ENCODE measurements around the gene WWTR1. TPM values are rescaled to one million over a fixed set of nuclear protein-coding genes. Genes with fewer than 3 reads are reported as not detected.

Gene WWTR1
- total and polyA plus RNA-seq, 8 donors, result 15.4 to 116 (median 61.4) TPM

DNA sequence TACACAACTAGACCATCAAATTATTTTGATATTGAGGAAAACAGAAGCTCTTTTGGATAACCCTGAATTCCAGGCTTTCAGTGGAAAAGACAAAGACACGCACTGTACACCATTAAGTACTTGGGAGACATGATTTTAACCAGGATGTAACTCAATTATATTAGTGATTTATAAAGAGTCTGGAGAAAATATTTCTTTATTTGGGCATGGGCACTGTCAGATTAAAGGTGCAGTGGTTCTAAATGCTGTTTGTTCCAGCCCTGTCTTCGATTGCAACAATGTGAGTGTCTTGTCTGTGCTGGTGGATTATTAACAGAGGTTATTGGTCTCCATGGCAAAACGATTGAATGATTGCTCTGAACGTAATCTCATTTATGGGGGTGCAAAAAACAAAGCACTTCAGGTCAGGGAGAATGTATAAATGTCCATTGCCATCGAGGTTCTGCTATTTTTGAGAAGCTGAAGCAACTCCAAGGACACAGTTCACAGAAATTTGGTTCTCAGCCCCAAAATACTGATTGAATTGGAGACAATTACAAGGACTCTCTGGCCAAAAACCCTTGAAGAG is 183.5 kb downstream of the WWTR1 start, which contains the start of gene TM4SF4:
TSS of gene TM4SF4 (plus strand) at position 448 of the 568 bp plus-strand sequence. CDS start 181 bp downstream, outside the sequence.
- H3K36me3 ChIP-seq, result no peaks in the 10 kb centered on the region
- no peaks in the 10 kb centered on the region for H3K9me3 ChIP-seq
- no peaks in the 10 kb centered on the region for H3K27me3 ChIP-seq
- 43 to 62% (median 52%) methylated on average over 5 of the region's 5 CpGs for whole genome bisulfite sequencing, 5 donors
- intact Hi-C loops (cut with DNase I; ENCODE audit: low total_unique reads), result no loop called here
- no peak within 1 kb of the TSS for H3K4me3 ChIP-seq
- peak in 1 of 2 donors; percentile 44 for DNase-seq
- TF ChIP-seq EP300 (IDR thresholded peaks at IDR 0.05), result no peak
- TF ChIP-seq POLR2AphosphoS5 (IDR thresholded peaks at IDR 0.05), result no peak
- no peak for TF ChIP-seq POLR2A (IDR thresholded peaks at IDR 0.05)
- TF ChIP-seq, protein P1, sequence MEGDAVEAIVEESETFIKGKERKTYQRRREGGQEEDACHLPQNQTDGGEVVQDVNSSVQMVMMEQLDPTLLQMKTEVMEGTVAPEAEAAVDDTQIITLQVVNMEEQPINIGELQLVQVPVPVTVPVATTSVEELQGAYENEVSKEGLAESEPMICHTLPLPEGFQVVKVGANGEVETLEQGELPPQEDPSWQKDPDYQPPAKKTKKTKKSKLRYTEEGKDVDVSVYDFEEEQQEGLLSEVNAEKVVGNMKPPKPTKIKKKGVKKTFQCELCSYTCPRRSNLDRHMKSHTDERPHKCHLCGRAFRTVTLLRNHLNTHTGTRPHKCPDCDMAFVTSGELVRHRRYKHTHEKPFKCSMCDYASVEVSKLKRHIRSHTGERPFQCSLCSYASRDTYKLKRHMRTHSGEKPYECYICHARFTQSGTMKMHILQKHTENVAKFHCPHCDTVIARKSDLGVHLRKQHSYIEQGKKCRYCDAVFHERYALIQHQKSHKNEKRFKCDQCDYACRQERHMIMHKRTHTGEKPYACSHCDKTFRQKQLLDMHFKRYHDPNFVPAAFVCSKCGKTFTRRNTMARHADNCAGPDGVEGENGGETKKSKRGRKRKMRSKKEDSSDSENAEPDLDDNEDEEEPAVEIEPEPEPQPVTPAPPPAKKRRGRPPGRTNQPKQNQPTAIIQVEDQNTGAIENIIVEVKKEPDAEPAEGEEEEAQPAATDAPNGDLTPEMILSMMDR (IDR thresholded peaks at IDR 0.05), result no peak
- peak within 1 kb of the TSS; percentile 81 to 97 (median 86) for H3K27ac ChIP-seq
- H3K4me1 ChIP-seq, result peaks cover 14 to 51% (median 31%) of the 10 kb centered on the region in 4 donors

DNA sequence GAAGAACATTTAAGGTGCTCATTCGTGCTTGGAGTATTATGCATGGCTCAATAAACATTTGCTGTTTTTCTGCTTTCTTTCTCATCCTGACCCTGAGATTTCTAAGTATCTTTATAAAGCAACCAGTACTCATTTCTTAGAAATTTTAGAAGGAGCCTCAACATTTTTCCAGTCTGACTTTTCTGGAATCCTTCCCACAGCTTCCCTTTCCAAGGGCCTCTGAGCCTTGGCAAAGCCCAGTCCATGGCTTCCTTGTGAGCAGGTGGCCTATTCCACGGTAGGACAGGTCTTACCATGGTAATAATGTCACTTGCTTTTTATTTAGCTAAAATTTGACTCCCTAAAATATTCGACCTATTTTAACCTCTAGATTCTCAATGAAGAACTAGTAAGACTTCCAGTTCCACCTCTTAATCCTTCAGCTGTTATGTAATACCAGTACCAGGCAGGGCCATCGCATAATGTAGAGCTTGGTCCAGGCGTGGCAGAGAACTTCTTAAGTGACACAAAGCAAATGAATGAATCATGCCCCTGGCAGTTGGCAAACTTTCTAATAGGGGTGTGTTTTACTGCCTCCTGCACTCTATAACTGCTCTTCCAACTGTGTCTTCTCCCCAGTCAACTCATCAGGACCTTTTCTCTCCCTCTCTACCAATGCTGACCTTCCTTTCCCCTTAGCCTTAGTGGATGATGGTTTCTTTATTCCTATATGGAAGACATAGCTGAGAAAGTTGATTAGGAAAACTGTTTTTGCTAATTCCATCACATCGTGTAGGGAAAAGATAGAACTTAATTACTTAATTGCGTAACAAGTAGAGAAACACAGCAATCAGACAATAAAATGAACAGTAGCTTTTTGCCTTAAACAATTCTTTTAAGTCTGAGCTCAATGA is 184.2 kb downstream of the WWTR1 start:
- TF ChIP-seq EP300 (IDR thresholded peaks at IDR 0.05) (no peak), POLR2A (IDR thresholded peaks at IDR 0.05) (no peak), POLR2AphosphoS5 (IDR thresholded peaks at IDR 0.05) (peak; percentile 37 to 84 (median 56))
- TF ChIP-seq, protein P1 (IDR thresholded peaks at IDR 0.05), result no peak
- Histone ChIP-seq H3K4me1 (peaks cover 14 to 54% (median 33%) of the 10 kb centered on the region in 4 donors), H3K27me3 (no peaks in the 10 kb centered on the region), H3K27ac (peak overlapping the region; percentile 81 to 97 (median 86)), H3K4me3 (no peak overlapping the region), H3K9me3 (no peaks in the 10 kb centered on the region), H3K36me3 (no peaks in the 10 kb centered on the region)
- peak; percentile 86 to 90 for DNase-seq
- WGBS, 5 donors, result 35 to 50% (median 41%) methylated on average over 7 of the region's 7 CpGs
- intact Hi-C loops (cut with DNase I; ENCODE audit: low total_unique reads), result no loop called here

DNA sequence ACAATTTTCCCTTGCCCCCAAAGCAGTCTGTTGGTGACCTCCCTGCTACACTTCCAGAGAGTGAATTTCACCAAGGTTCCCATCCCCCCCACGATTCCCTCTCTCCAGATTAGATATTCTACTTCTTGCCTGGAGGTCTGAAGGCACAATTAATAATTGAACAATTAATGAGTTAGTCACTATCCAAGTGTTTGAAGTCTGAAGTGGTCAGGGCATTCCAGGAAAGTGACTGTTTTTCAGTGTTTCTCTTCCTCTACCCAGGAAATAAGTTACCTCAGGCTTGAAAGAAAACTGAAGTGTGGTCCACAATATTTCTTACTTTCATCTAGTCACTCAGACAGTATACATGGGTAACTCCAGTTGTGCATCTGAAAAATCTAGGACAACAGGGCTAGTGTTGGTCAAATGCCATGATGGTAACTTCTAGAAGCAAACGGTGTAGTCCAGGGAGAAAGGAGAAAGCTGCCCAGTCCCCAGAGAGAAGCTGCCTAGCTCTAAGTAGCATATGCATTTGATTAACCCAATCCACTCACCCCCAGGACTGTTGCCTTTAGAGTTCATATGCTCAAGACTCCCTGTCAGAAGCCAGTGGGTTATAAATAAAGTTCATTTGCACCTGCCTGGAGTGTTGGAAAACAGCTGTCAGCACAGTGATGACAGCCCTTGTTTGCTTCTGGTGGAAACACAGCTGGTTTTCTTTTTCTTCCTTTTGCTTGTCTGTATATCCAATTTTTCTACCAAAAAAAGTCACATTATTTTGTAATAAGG is 185.6 kb downstream of the WWTR1 start:
- TF ChIP-seq, protein P1 (IDR thresholded peaks at IDR 0.05), result no peak
- TF ChIP-seq POLR2A (IDR thresholded peaks at IDR 0.05) (no peak), EP300 (IDR thresholded peaks at IDR 0.05) (no peak), POLR2AphosphoS5 (IDR thresholded peaks at IDR 0.05) (no peak)
- intact Hi-C loops (cut with DNase I; ENCODE audit: low total_unique reads), result no loop called here

DNA sequence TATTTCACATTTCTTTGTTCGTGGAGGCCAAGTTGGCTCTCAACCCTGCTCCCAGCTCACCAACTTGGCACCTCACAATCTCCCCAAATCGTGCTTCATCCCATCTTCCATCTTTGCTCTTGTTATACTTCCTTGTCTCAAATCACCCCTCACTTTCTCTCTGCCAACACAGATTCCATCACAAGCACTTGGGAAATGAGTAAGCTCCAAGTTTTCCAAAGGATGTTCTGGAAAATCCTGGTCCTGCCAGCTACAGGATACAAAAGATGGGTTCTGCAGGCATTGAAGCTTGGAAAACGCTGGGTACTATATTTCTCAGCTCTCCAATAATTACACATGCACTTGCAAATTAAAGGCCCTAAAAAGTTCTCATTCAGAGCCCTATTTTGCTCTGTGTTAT is 187.4 kb downstream of the WWTR1 start:
- Histone ChIP-seq H3K36me3 (no peaks in the 10 kb centered on the region), H3K27ac (peak overlapping the region in 4 of 5 donors; percentile 46 to 85 (median 70)), H3K27me3 (no peaks in the 10 kb centered on the region), H3K4me1 (peaks cover 20 to 61% (median 40%) of the 10 kb centered on the region in 4 donors), H3K9me3 (no peaks in the 10 kb centered on the region), H3K4me3 (no peak overlapping the region)
- intact Hi-C loops (cut with DNase I; ENCODE audit: low total_unique reads), result no loop called here
- no peak for DNase-seq
- TF ChIP-seq, protein P1 (IDR thresholded peaks at IDR 0.05), result no peak
- TF ChIP-seq POLR2AphosphoS5 (IDR thresholded peaks at IDR 0.05) (no peak), POLR2A (IDR thresholded peaks at IDR 0.05) (no peak), EP300 (IDR thresholded peaks at IDR 0.05) (no peak)
- 71 to 87% (median 76%) methylated on average over 3 of the region's 3 CpGs for WGBS, 5 donors

More for the DNA sequence above, 185.6 kb downstream of the WWTR1 start:
- H3K9me3 ChIP-seq, result no peaks in the 10 kb centered on the region
- H3K27ac ChIP-seq, result peak overlapping the region; percentile 67 to 87 (median 84)
- no peaks in the 10 kb centered on the region for H3K36me3 ChIP-seq
- H3K4me3 ChIP-seq, result no peak overlapping the region
- WGBS, 5 donors, result 41 to 55% (median 52%) methylated on average over 2 of the region's 2 CpGs
- no peak for DNase-seq
- peaks cover 20 to 58% (median 39%) of the 10 kb centered on the region in 4 donors for H3K4me1 ChIP-seq
- no peaks in the 10 kb centered on the region for H3K27me3 ChIP-seq
